GM23338 (cell line): Measurements from ENCODE around the gene PPP1CC. TPM values are rescaled to one million over a fixed set of nuclear protein-coding genes. Genes with fewer than 3 reads are reported as not detected.
"Not testable (repeated sequence)": the region's sequence is repeated elsewhere in the genome, so short reads cannot be mapped to it uniquely, and the experiment has no call there.

ENCODE experiments used
- ATAC-seq: fragments of 200-7000 bp; cut with Tn5 transposase; 3 replicates; pipeline ENCODE4 v1.9.1; 2020
- DNase-seq: peaks from one replicate; pipeline ENCODE4 v3.0.0-alpha.2; 2015; ENCODE audit warnings: low spot score
- H2AFZ ChIP-seq: fragments of 200-600 bp; sonication (generic); 2 replicates; pipeline ENCODE4 v1.8.0; 2016; ENCODE audit warnings: antibody characterized with exemption, mild to moderate bottlenecking, moderate library complexity
- H3F3A ChIP-seq: fragments of 200-600 bp; sonication (generic); replicated peaks from 2 replicates; pipeline ENCODE4 v1.8.0; 2017; ENCODE audit warnings: antibody characterized with exemption, mixed run types, low read depth
- H3K27ac ChIP-seq: fragments of 200-600 bp; sonication (generic); 2 replicates; pipeline ENCODE4 v1.6.1; 2016; ENCODE audit warnings: low read depth
- H3K27me3 ChIP-seq: fragments of 200-600 bp; sonication (generic); 2 replicates; pipeline ENCODE4 v1.8.0; 2016; ENCODE audit warnings: mild to moderate bottlenecking, mixed run types, moderate library complexity; ENCODE audit not compliant: insufficient read depth
- H3K36me3 ChIP-seq: fragments of 200-600 bp; sonication (generic); 2 replicates; pipeline ENCODE4 v1.8.0; 2016; ENCODE audit warnings: mild to moderate bottlenecking; ENCODE audit not compliant: insufficient read depth
- H3K4me1 ChIP-seq: fragments of 200-600 bp; sonication (generic); 2 replicates; pipeline ENCODE4 v1.8.0; 2016; ENCODE audit warnings: mild to moderate bottlenecking, moderate library complexity; ENCODE audit not compliant: insufficient read depth
- H3K4me2 ChIP-seq: fragments of 200-600 bp; sonication (generic); 2 replicates; pipeline ENCODE4 v1.7.1; 2017; ENCODE audit warnings: mixed run types
- H3K4me3 ChIP-seq: fragments of 200-600 bp; sonication (generic); 2 replicates; pipeline ENCODE4 v1.6.1; 2016; ENCODE audit warnings: mixed run types
- H3K79me2 ChIP-seq: fragments of 200-600 bp; sonication (generic); replicated peaks from 2 replicates; pipeline ENCODE4 v1.8.0; 2017; ENCODE audit warnings: mild to moderate bottlenecking; ENCODE audit not compliant: insufficient read depth
- H3K9me2 ChIP-seq: fragments of 200-600 bp; sonication (generic); 2 replicates; pipeline ENCODE4 v1.8.0; 2017; ENCODE audit not compliant: insufficient read depth
- H4K20me1 ChIP-seq: fragments of 200-600 bp; sonication (generic); replicated peaks from 2 replicates; pipeline ENCODE4 v1.8.0; 2017; ENCODE audit warnings: mild to moderate bottlenecking; ENCODE audit not compliant: insufficient read depth
- H3K27ac Mint-ChIP-seq: 2 replicates; pipeline ENCODE4 v1.8.0; 2020; ENCODE audit warnings: inconsistent platforms, mild to moderate bottlenecking, moderate library complexity, mixed read lengths
- H3K27me3 Mint-ChIP-seq: 3 replicates; pipeline ENCODE4 v1.8.0; 2022; ENCODE audit warnings: low read depth, mild to moderate bottlenecking, moderate library complexity, mixed read lengths, inconsistent platforms; ENCODE audit not compliant: insufficient read depth, poor library complexity
- H3K36me3 Mint-ChIP-seq: 3 replicates; pipeline ENCODE4 v1.8.0; 2021; ENCODE audit warnings: low read depth, mild to moderate bottlenecking, inconsistent platforms, moderate library complexity, mixed read lengths
- H3K4me1 Mint-ChIP-seq: 3 replicates; pipeline ENCODE4 v1.8.0; 2020; ENCODE audit warnings: mild to moderate bottlenecking, inconsistent platforms, mixed read lengths
- H3K4me3 Mint-ChIP-seq: 3 replicates; pipeline ENCODE4 v1.8.0; 2021; ENCODE audit warnings: moderate library complexity, mild to moderate bottlenecking, inconsistent platforms, mixed read lengths
- H3K9me3 Mint-ChIP-seq: 3 replicates; pipeline ENCODE4 v1.8.0; 2020; ENCODE audit warnings: moderate library complexity, mild to moderate bottlenecking, inconsistent platforms, mixed read lengths
- CREB1 ChIP-seq: fragments of 250-450 bp; sonication (Bioruptor Pico); IDR thresholded peaks from 2 replicates; pipeline ENCODE4 v1.5.0; 2020; ENCODE audit warnings: low read depth, mild to moderate bottlenecking, moderate library complexity
- EZH2phosphoT487 ChIP-seq: fragments of 200-600 bp; sonication (generic); IDR thresholded peaks from one replicate; pipeline ENCODE4 v1.8.1; 2018; ENCODE audit warnings: antibody characterized with exemption; ENCODE audit not compliant: unreplicated experiment
- JUNB ChIP-seq: IDR thresholded peaks from one replicate; pipeline ENCODE4 v1.6.1; 2016; ENCODE audit warnings: antibody characterized with exemption; ENCODE audit not compliant: unreplicated experiment
- NANOG ChIP-seq: IDR thresholded peaks from 2 replicates; pipeline ENCODE4 v1.6.1; 2016; ENCODE audit warnings: antibody characterized with exemption, borderline replicate concordance
- POLR2AphosphoS5 ChIP-seq: IDR thresholded peaks from 2 replicates; pipeline ENCODE4 v1.6.1; 2016; ENCODE audit warnings: antibody characterized with exemption, low read depth
- STAT1 ChIP-seq: IDR thresholded peaks from one replicate; pipeline ENCODE4 v1.6.1; 2016; ENCODE audit warnings: antibody characterized with exemption; ENCODE audit not compliant: unreplicated experiment
- ZNF114 ChIP-seq: fragments of 250-450 bp; sonication (Bioruptor Pico); IDR thresholded peaks from 2 replicates; pipeline ENCODE4 v1.5.0; 2020; ENCODE audit warnings: mild to moderate bottlenecking, moderate library complexity
- polyA plus RNA-seq: library from polyadenylated mRNA; unstranded; fragments of >200 nt; fragmentation: Nextera tagmentation; extraction: Ambion mirVana; gene quantifications from 2 replicates; pipeline ENCODE4 v1.2.1, GENCODE V29; 2016
- total RNA-seq: library from RNA; depleted of rRNA; stranded (reverse); fragments of >200 nt; shearing (Covaris generic); gene quantifications from 2 replicates; pipeline ENCODE4 v1.2.3, GENCODE V29; 2014
- TF ChIP-seq, protein P1 (sequence below), 2 experiments: fragments of 200-600 bp in 1 of 2; sonication (generic) in 1 of 2; conservative IDR thresholded peaks; 2 replicates each; pipeline versions ENCODE4 v1.5.1 to v1.6.1; 2016 to 2017; ENCODE audit warnings: antibody characterized with exemption in 2 of 2, low read depth in 2 of 2, mild to moderate bottlenecking in 2 of 2, moderate library complexity in 1 of 2

The PPP1CC gene
- total and polyA plus RNA-seq, 2 experiments from 2014 or later, result 276 to 501 TPM

DNA sequence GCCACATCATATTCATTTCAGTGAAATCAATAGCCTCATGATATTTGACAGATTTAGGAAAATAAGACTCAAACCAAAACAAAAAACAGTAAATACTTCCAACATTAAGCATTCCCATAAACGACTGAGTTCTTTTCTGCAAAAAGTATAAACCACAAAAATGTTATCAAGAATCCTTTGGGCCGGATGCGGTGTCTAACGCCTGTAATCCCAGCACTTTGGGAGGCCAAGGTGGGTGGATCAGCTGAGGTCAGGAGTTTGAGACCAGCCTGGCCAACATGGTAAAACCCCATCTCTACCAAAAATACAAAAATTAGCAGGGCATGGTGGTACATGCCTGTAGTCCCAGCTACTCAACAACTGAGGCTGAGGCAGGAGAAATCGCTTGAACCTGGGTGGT lies 5.7 kb downstream of the PPP1CC start:
- peaks cover 51% of the 10 kb centered on the region for H3K36me3 Mint-ChIP-seq
- H4K20me1 ChIP-seq, result peaks cover 97% of the 10 kb centered on the region
- not testable (repeated sequence) for H3K4me2 ChIP-seq

DNA sequence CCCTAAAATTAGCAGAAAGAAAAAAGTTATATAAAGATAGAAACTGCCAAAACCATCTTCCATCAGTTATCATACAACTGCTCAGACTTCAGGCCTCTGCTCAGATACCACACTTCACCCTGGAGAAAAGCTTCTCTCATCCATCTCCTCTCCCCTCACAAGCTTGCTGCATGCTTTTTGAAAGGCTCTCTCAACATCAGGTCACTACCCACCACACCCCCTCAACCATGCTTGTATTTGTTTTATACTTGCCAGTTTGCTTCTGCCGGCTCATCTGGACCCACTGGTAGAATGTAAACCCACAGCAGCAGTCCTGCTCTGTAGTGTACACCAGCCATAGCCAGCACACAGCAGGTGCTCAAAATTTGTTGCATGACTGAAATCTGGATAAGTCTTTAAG lies 8.8 kb downstream of the PPP1CC start:
- Mint-ChIP-seq H3K4me1 (peaks cover 31% of the 10 kb centered on the region; the same call in 2 of the 3 replicates), H3K9me3 (no peaks in the 10 kb centered on the region), H3K36me3 (peaks cover 64% of the 10 kb centered on the region), H3K4me3 (no peak overlapping the region), H3K27me3 (no peaks in the 10 kb centered on the region), H3K27ac (peak overlapping the region; percentile 73; the same call in 1 of the 2 replicates)
- H3K4me1 ChIP-seq, result peaks cover 25% of the 10 kb centered on the region
- H3K4me3 ChIP-seq, result no peak overlapping the region
- peaks cover 38% of the 10 kb centered on the region; the same call in 1 of the 2 replicates for H3K36me3 ChIP-seq
- no peak overlapping the region for H3K4me2 ChIP-seq
- TF ChIP-seq EZH2phosphoT487, result no peak
- TF ChIP-seq, protein P1, sequence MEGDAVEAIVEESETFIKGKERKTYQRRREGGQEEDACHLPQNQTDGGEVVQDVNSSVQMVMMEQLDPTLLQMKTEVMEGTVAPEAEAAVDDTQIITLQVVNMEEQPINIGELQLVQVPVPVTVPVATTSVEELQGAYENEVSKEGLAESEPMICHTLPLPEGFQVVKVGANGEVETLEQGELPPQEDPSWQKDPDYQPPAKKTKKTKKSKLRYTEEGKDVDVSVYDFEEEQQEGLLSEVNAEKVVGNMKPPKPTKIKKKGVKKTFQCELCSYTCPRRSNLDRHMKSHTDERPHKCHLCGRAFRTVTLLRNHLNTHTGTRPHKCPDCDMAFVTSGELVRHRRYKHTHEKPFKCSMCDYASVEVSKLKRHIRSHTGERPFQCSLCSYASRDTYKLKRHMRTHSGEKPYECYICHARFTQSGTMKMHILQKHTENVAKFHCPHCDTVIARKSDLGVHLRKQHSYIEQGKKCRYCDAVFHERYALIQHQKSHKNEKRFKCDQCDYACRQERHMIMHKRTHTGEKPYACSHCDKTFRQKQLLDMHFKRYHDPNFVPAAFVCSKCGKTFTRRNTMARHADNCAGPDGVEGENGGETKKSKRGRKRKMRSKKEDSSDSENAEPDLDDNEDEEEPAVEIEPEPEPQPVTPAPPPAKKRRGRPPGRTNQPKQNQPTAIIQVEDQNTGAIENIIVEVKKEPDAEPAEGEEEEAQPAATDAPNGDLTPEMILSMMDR (conservative IDR thresholded peaks at IDR 0.05; ENCODE audit: low read depth in 2 of 2), result no peak
- TF ChIP-seq ZNF114, result no peak
- no peak for TF ChIP-seq CREB1
- no peak overlapping the region for H2AFZ ChIP-seq
- peaks cover 94% of the 10 kb centered on the region for H4K20me1 ChIP-seq
- no peak overlapping the region for H3K27ac ChIP-seq
- ATAC-seq (no peak; the same call in 2 of the 3 replicates), DNase-seq (no peak)
- no peaks in the 10 kb centered on the region for H3K9me2 ChIP-seq
- no peaks in the 10 kb centered on the region for H3K27me3 ChIP-seq
- H3K79me2 ChIP-seq, result peaks cover 100% of the 10 kb centered on the region
- H3F3A ChIP-seq, result no peaks in the 10 kb centered on the region

More for the DNA sequence above, 5.7 kb downstream of the PPP1CC start:
- Histone ChIP-seq H3K4me1 (peaks cover 44% of the 10 kb centered on the region), H3K79me2 (peaks cover 100% of the 10 kb centered on the region)
- H3K4me1 Mint-ChIP-seq, result peaks cover 43% of the 10 kb centered on the region
- H3K36me3 ChIP-seq, H3K4me3 Mint-ChIP-seq, H3K27me3 Mint-ChIP-seq, H2AFZ ChIP-seq, H3K27me3 ChIP-seq, H3F3A ChIP-seq, DNase-seq, H3K27ac ChIP-seq, ATAC-seq, H3K9me3 Mint-ChIP-seq, H3K4me3 ChIP-seq, H3K9me2 ChIP-seq, H3K27ac Mint-ChIP-seq: not testable (repeated sequence)

- Histone ChIP-seq H3K36me3 (peaks cover 39% of the 10 kb centered on the region; the same call in 1 of the 2 replicates), H3K27me3 (no peaks in the 10 kb centered on the region), H3K79me2 (peaks cover 100% of the 10 kb centered on the region), H3K4me2 (0 out of 2 replicates have a peak overlapping the region, but pooled peaks have one; percentile 30), H3K4me3 (no peak overlapping the region), H4K20me1 (peaks cover 93% of the 10 kb centered on the region), H3K9me2 (no peaks in the 10 kb centered on the region), H2AFZ (no peak overlapping the region), H3K4me1 (peaks cover 19% of the 10 kb centered on the region), H3F3A (no peaks in the 10 kb centered on the region), H3K27ac (no peak overlapping the region)
- Mint-ChIP-seq H3K4me1 (peaks cover 29% of the 10 kb centered on the region; the same call in 2 of the 3 replicates), H3K27ac (no peak overlapping the region), H3K36me3 (peaks cover 68% of the 10 kb centered on the region), H3K27me3 (no peaks in the 10 kb centered on the region), H3K9me3 (no peaks in the 10 kb centered on the region), H3K4me3 (no peak overlapping the region)
- TF ChIP-seq JUNB (no peak), NANOG (no peak), EZH2phosphoT487 (no peak), STAT1 (no peak), POLR2AphosphoS5 (no peak)
- no peak for ATAC-seq
- no peak for DNase-seq
Observed at GRCh38 chr12:110733089-110733715, 9.5 kb downstream of the PPP1CC start.
